SH-SY5Y (cell line): Measurements from ENCODE around the gene CRADD.

ENCODE experiments used
- GATA2 ChIP-seq: IDR thresholded peaks from 2 replicates; pipeline ENCODE4 v1.6.1; 2011; ENCODE audit warnings: mild to moderate bottlenecking, low read depth, low read length
- GATA3 ChIP-seq: IDR thresholded peaks from 2 replicates; pipeline ENCODE4 v1.6.1; 2011; ENCODE audit warnings: low read depth, mild to moderate bottlenecking, low read length, moderate library complexity

- TF ChIP-seq GATA3 (no peak), GATA2 (no peak)
Observed at GRCh38 chr12:93706387-93706786, 29.2 kb downstream of the CRADD start.
